HG03469 (cell line): ENCODE data around the gene SMOC2.

ENCODE experiments used
- ATAC-seq: cut with Tn5 transposase; IDR thresholded peaks from one replicate; pipeline ENCODE4 v1.9.1; 2021; ENCODE audit warnings: mild to moderate bottlenecking, moderate library complexity, moderate number of reproducible peaks; ENCODE audit not compliant: unreplicated experiment

SMOC2 gene

GRCh38 chr6:168513766-168514165, 72.8 kb downstream of the SMOC2 start:
- ATAC-seq, result no peak

- ATAC-seq, result no peak
Measured at GRCh38 chr6:168514216-168514615, 73.2 kb downstream of the SMOC2 start.

GRCh38 chr6:168515376-168515775, 74.4 kb downstream of the SMOC2 start:
- ATAC-seq, result no peak

GRCh38 chr6:168516944-168517741, 76.2 kb downstream of the SMOC2 start:
- ATAC-seq, result no peak

- ATAC-seq, result no peak
Measured at GRCh38 chr6:168517742-168518347, 76.9 kb downstream of the SMOC2 start.

GRCh38 chr6:168518348-168518745, 77.4 kb downstream of the SMOC2 start:
- ATAC-seq, result no peak

GRCh38 chr6:168518867-168519266, 77.9 kb downstream of the SMOC2 start:
- no peak for ATAC-seq

GRCh38 chr6:168520233-168520632, 79.2 kb downstream of the SMOC2 start:
- ATAC-seq, result no peak

- ATAC-seq, result no peak
Measured at GRCh38 chr6:168524571-168525001, 83.6 kb downstream of the SMOC2 start.

- no peak for ATAC-seq
Measured at GRCh38 chr6:168525114-168525513, 84.1 kb downstream of the SMOC2 start.

GRCh38 chr6:168525926-168526630, 85.1 kb downstream of the SMOC2 start:
- no peak for ATAC-seq

- ATAC-seq, result no peak
Measured at GRCh38 chr6:168526841-168527281, 85.9 kb downstream of the SMOC2 start.

GRCh38 chr6:168527451-168528210, 86.6 kb downstream of the SMOC2 start:
- ATAC-seq, result no peak

- no peak for ATAC-seq
Measured at GRCh38 chr6:168528474-168529095, 87.6 kb downstream of the SMOC2 start.

GRCh38 chr6:168529214-168529613, 88.2 kb downstream of the SMOC2 start:
- ATAC-seq, result no peak

GRCh38 chr6:168530653-168531071, 89.7 kb downstream of the SMOC2 start:
- ATAC-seq, result no peak

- no peak for ATAC-seq
Measured at GRCh38 chr6:168532070-168532469, 91.1 kb downstream of the SMOC2 start.

GRCh38 chr6:168533414-168533813, 92.4 kb downstream of the SMOC2 start:
- no peak for ATAC-seq

GRCh38 chr6:168534265-168534664, 93.3 kb downstream of the SMOC2 start:
- no peak for ATAC-seq

GRCh38 chr6:168535711-168536110, 94.7 kb downstream of the SMOC2 start:
- no peak for ATAC-seq

- no peak for ATAC-seq
Measured at GRCh38 chr6:168536196-168536595, 95.2 kb downstream of the SMOC2 start.
